UCSD-AML1 (cell line): ENCODE results near the gene CHTOP.
A peak's percentile ranks its signal among the peaks of the same experiment; 100 is the strongest.
"Not testable (repeated sequence)": the region's sequence is repeated elsewhere in the genome, so short reads cannot be mapped to it uniquely, and the experiment has no call there.

Source experiments
- DNase-seq: peaks from one replicate; lab custom pipeline; 2025; ENCODE audit not compliant: unreplicated experiment; lab: John Stamatoyannopoulos, UW

The CHTOP gene

DNA sequence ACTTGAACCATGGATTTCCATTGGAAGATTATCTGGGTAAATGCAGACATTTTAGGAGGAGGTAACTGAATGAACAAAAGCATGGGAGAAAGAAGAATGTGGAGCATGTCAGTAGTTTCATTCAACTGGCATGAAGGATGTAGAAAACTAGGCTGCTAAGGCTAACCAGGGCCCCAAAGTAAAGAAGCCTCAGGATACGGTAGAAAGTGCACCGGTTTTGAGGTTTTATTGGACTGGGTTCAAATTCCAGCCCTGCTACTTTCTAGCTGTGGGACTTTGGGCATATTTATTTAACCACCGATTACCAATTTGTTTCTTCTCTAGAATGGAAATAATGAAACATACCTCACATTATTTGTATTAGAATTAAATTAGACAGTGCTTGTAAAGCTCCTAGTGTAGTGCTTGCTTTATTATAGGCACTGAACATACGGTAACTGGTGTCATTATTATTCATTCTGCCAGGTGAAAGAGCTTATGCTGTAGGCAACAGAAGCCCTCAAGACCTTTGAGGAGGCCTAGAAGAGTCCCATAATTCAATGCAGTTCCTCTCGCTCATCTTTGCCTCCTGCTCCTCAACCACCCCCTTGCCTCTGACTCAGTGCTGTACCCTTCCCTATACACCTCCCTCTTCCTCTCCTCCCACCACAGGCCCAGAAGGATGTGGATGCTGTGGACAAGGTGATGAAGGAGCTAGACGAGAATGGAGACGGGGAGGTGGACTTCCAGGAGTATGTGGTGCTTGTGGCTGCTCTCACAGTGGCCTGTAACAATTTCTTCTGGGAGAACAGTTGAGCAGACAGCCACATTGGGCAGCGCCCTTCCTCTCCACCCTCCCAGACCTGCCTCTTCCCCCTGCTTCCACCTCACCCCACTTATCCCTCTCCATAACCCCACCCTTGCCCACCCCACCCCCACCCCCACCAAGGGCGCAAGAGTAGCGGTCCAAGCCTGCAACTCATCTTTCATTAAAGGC, 2.5 kb upstream of the CHTOP start:
- DNase-seq = no peak

DNA sequence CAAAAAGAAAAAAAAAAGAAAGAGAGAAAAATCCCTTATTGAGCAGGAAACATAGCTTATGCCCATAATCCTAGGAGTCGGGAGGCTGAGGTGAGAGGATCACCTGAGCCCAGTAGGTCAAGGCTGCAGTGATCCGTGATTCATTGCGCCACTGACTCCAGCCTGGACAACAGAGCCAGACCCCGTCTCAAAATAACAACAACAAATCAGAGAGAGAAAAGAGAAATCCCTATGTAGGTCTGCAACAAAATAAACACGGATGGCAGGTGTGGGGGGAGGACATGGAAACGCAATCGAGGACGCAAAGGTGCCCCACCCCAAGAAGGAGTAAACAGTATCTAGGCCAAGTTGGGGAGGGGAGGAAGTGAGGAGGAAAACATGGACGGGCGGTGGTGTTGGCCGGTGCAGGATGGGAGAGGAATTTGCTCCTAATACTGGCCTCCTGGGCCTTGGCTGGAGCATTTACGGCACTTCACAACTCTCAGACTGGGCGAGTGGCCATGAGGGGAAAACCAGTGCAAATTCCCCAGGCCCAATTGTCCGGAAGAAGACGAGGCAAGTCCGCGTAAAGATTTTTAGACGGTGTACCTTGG, 609 bp upstream of the CHTOP start:
- no peak for DNase-seq

DNA sequence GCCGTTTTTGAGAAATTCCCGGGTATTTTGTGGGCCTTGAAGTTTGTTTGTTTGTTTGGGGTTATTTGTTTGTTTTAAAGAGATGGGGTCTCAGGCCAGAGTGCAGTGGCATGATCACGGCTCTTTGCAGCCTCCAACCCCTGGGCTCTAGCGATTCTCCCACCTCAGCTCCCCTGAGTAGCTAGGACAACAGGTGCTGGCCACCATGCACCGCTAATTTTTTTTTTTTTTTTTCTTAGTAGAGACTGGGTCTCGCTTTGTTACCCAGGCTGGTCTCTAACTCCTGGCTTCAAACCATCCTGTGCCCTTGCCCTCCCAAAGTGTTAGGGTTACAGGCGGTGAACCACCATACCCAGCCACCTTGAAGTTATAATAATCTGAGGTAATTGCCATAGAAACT, 2.0 kb downstream of the CHTOP start:
- no peak for DNase-seq

DNA sequence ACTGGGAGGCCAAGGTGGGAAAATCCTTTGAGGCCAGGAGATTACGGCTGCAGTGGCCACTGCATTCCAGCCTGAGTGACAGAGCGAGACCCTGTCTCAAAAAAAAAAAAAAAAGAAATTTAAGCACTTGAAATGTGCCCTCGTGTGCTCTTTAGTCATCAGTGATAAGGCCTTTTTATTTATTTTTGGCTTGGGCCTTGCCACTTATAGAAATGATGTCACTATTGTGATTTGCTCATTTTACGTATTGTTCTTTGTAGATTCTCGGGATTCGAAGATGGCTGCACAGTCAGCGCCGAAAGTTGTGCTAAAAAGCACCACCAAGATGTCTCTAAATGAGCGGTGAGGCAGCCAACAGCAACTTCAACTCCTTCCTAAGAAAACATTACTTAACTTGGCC, 2.4 kb downstream of the CHTOP start:
- no peak for DNase-seq

DNA sequence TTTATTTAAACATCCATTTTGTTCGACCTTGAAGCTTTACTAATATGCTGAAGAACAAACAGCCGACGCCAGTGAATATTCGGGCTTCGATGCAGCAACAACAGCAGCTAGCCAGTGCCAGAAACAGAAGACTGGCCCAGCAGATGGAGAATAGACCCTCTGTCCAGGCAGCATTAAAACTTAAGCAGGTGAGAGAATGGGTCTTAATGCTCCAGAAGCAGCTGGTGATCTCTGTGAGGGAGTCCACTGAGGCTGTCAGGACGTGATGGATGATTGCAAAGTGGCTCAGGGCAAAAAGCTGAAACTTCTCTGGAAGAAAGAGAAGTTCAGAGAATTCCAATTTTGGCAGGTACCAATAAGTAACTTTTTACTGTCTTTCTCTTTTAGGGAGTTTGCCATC, 4.4 kb downstream of the CHTOP start:
- no peak for DNase-seq

DNA sequence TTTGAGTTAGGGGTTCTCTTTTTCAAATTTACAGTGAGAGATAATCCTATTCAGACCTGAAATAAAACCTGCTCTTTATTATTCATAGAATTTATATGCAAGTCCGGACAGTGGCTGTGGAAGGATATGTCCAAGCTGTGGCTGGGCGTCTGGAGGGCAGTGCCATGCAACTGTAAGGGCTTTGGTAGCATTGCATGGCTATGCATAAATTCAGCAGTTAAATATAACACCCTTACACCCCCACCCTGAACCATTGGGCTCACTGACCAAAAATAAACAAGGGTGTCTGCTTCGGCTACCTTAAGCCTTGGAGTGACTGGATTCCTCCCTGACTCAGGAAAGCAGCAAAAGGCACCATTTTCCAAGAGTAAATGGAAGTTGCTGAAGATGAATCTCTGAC, 5.4 kb downstream of the CHTOP start:
- no peak for DNase-seq

DNA sequence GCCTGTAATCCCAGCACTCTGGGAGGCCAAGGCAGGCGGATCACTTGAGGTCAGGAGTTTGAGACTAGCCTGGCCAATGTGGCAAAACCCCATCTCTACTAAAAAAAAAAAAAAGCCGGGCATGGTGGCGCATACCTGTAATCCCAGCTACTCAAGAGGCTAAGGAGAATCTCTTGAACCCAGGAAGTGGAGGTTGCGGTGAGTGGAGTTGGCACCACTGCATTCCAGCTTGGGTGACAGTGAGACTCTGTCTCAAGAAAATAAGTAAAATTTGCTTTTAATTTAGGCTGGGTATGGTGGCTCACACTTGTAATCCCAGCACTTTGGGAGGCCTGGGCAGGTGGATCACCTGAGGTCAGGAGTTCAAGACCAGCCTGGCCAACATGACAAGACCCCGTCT, 6.3 kb downstream of the CHTOP start:
- DNase-seq = not testable (repeated sequence)

DNA sequence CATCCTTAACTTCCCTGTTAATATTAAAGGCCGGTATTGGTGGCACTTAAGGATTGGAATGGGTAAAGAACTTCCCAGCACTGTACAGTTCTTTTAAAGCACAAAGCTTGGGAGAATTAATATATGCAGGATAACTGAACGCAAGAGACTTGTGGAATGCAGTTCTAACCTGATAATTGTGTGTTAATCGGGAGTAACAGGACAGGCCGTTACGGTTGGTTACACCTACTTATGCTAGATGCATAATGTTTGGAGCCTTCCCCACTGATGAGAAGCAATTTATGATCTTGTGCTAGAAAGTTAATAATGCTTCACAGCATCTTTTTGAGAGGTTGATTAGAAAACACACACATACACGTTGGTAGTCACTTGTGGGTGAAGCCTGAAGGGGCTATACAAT, 7.0 kb downstream of the CHTOP start:
- no peak for DNase-seq

DNA sequence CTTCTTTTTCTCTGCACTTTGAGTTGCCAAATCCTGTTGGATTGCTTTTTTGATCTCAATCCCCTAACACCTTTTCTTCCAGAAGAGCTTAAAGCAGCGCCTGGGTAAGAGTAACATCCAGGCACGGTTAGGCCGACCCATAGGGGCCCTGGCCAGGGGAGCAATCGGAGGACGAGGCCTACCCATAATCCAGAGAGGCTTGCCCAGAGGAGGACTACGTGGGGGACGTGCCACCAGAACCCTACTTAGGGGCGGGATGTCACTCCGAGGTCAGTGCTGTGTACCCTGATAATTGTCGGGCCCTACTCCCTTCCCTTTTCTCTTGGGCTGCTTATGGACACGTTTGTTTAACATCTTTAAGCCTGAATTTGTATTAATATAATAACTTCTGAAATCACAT, 8.3 kb downstream of the CHTOP start:
- no peak for DNase-seq

DNA sequence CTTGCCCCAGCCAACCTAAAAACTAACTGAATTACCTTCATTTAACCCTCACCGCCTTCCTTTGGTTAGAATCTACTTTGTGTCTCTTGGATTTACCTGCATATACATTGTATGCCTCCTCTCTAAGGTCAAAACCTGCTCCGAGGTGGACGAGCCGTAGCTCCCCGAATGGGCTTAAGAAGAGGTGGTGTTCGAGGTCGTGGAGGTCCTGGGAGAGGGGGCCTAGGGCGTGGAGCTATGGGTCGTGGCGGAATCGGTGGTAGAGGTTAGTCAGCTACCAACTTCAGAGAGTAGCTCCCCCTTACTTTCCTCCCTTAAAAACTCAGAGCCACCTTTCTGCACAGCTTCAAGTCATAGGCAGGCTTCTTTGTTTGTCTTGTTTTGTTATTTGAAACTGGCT, 9.2 kb downstream of the CHTOP start:
- DNase-seq = no peak

DNA sequence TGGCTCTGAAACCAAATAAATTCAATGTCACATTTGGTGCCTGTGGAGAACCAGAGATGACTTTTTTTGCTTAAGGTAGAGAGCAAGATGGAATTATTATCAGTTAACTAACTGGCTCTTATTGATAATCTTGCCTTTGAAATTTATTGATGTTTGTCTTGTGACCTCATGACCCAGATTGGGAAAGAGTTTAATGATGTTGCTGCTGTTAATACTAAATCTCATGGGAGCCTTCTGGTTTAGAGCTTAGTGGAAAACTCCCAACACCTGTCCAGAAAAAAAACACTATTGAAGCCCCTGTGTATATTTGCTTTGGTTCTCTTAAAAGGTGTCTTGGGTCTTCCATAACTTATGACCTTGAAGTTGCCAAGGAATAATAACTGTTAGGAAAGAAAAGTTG, 9.9 kb downstream of the CHTOP start:
- DNase-seq = no peak

DNA sequence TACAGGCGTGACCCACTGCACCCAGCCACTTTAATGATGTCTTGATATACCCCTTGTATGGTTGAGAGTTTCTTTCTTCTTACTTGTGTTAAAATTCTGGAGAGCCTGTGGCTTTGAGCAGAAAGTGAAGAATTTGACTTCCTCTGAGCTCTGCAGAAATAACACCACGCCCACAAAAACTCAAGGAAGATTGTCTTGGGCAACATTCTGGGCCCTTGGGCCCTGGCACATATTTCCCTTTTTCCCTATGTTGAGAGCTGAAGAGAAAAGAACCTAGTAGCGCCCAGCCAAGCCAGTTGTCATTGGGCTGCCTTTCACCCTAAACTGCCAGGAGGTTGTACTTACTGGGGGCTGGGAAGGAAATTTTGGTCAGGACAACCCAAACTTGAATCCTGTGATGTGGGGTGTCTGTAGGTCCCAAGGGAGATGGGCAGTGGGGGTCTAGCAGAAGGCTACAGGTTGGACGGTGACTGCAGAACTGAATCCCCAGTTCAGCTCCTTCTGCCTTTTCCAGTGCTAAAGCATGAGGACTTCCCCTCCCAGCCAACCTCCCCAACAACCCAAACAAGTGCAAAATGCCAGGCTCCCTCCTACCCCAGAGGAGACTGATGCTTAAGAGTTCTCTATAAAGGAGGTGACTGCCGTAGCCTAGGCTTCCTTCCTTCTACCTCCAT, 12.9 kb downstream of the CHTOP start:
- no peak for DNase-seq

DNA sequence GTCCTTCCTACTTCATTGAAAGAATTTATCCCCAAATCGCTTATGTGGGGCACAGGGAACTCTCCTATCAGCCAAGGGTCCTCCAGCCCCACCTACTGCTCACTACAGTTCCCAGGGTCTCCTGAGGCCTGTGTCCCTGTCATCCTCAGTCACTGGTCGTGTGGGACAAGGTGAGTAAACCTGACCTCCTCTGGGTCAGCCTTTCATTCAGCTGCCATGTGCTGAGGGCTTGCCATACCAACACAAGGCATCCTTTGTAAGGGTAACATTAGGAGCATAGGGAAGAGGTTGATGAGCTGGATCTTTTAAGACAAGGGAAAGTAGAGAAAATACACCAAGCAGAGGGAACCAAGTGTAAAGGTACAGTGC, 13.5 kb downstream of the CHTOP start:
- no peak for DNase-seq

DNA sequence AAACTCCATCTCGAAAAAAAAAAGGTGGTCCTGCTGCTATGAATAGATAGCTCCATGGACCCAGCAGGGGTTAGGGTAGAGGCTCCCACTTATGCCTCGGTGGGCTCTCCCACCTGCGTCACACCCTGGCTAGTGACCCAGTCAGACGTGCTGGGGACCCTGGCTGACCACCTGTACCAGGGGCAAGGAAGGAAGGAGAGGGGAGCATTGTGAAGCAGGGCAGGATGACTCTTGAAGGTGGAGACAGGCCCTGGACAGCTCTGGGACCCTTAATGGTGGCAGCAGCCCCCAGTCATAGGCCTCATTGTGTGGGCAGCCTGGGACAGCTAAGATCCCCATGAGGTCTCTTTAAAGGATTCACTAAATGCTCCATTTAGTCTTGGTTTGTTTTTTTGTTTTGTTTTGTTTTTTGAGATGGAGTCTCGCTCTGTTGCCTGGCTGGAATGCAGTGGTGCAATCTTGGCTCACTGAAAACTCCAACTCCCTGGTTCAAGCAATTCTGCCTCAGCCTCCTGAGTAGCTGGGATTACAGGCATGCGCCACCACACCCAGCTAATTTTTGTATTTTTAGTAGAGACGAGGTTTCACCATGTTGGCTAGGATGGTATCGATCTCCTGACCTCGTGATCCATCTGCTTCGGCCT, 14.3 kb downstream of the CHTOP start:
- no peak for DNase-seq

DNA sequence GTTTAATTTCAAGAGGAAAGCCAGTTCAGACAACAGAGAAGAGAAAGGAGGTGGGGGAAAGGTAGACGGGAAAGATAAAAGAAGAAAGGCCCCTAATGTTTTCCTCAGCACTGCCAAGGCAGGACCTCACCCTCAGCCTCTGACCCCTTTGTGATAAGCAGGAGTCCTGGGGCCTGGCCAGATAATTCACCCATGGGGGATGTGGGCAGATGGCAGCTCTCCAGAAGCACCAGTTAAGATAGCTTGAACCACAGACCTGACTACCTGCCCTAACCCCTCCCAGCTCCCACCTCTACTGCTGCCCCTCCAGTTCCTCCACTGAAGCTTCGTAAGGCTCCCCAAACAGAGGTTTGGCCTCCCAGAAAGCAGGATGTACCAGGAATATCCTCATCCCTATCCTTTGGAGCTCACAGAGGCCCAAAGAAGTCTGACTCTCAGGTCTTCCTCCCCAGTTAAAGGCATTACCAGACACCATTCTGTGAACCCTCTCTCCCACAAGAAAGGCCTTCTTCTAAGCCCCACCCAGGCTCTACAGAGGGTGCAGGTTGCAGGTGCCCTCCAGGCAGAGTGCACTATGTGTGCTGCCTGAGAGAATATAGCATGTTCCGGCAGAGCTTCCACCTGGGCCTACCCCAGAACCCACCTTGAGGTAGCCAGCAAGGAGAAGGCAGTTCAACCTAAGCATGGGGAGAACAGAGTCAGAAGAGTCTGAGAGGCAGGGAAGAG, 15.4 kb downstream of the CHTOP start:
- DNase-seq = no peak

DNA sequence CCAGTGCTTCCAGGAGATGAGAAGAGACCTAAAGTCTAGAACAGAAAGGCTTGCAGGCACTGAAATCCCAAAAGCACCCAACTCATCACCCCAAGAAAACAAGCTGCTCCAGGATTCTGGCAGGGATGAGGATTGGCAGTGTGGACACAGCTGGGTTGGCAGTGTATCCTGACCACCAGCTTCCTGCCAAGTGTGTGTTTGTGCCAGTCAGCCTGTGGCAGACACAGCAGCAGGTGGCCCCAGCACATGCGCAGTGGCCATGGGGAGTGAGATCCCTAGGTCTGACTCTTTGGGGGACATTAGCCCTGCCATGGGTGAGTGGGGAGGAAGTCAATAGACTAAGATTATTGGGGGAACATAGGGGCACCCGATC, 16.0 kb downstream of the CHTOP start:
- no peak for DNase-seq

DNA sequence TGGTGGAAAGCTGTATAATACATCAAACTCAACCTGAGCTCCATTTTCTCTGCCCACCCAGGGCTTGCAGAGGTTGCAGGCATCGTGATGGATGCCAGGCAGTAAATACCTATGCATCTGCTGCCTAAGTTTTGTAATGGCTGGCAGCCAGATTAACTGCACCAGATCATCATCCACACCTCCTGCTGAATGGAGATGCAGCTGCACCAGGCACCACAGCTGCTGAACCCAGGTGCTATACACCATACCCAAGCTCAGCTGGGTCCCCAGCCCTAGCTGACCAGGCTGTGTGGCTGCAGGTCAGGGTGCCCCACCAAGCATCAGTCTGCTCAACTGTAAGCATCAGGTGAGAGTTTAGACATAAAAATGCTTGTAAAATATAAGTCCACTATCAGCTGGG, 17.9 kb downstream of the CHTOP start:
- no peak for DNase-seq

DNA sequence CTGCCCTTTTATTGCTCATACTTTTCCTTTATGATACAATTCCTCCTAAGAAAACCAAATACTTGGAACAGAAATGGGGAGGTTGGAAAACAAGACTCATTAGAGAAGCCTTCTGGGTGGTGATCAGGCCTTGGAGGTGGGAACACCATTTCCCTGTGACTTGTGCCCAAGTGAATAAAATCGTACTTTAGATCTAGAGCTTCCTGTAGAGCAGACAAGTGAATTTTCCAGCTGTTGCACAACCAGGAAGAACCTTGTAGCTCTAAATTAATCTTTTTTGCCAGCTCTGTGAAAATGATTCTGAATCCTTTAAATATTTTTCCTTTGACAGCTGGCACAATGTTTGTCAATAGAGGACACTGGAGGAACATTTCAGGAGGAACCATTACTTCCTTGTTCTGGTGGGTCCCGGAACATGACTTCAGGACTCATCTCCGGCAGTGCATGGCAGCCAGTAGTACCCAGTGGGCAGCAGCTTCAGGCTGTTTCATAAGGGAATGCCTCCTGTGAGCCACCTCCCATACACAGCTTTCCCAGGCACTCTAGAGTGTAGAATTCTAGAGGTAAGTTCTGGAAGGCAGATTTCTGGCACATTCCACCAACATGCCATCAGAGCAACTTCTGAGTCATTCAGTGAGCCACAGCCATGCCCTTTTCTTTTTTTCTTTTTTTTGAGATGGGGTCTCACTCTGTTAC, 19.1 kb downstream of the CHTOP start:
- no peak for DNase-seq

DNA sequence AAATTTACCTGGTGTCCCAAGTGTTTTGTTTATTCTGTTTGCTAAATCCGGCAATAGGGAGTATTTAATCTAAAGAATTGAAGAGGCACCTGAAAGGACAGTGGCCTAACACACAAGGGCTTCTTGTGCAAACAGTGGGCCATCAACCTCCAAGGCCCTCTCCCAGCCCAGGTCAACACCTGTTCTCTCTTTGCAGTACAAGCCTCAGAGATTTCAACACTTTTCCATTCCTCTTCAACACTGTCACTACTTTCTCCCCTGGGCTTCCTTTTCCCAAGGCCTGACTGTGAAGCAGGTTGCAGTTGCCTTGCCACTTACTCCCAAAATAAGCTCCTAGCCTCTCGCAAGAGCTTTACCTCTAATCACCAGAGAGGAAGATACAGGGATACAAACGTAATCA, 21.5 kb downstream of the CHTOP start:
- DNase-seq = no peak

DNA sequence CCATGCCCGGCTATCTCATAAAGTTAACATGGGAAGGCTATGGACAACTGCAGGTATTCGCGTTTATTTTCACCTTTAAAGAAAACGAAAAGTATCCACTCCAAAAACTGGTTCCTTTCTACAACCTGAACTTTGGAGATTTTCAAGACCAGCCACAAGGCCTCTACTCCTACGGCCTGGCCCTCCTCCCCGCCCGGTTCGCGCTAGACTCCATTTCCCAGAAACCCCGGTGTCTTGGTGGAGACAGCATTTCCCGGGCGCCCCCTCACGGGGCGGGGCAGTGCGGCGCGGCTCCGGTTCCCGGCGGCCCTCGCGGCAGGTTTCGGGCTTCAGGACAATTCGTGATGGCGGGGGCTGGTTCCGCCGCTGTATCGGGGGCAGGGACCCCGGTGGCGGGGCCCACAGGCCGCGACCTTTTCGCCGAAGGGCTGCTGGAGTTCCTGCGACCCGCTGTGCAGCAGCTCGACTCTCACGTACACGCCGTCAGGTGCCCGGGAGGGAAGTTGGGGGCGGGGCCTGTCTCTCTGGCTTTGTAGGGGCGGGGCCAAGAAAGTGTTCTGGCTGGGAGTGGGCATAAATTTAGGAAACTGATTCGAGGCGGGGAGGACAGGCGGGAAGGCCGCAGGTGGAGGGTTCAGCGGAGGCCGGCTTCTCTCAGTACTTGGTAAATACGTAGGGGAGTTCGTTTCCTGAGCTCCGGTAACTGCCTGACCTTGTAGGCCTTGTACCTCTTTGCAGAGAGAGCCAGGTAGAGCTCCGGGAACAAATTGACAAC, 24.7 kb downstream of the CHTOP start, which contains the start of gene SNAPIN:
SNAPIN (plus strand) TSS at position 304 of the 775 bp plus-strand sequence; CDS start at position 345, 41 bp downstream.
- DNase-seq = peak; percentile 90
